T-helper 2 cell treated with Interferon-gamma antibody and Interleukin-4, amounts not matched to agents 100 ng/mL and 5 ng/mL, for 36 hours (primary cell): Measurements from ENCODE around the gene ZBTB17. TPM values are rescaled to one million over a fixed set of nuclear protein-coding genes. Genes with fewer than 3 reads are reported as not detected.

Experiments
- intact Hi-C: fragments of 100-400 bp; cut with micrococcal nuclease; formaldehyde crosslinking; loops from one replicate; pipeline ENCODE4 v1.15.1; 2023
- total RNA-seq: library from RNA; stranded (reverse); gene quantifications from 2 replicates; pipeline ENCODE4 v1.2.3, GENCODE V29; 2022

ZBTB17 gene
- total RNA-seq, 1 donor from 2014 or later = 35.3 TPM

GRCh38 chr1:15948595-15949452 is 27.1 kb downstream of the ZBTB17 start:
- intact Hi-C loops = no loop called here

GRCh38 chr1:15948091-15948591 is 27.8 kb downstream of the ZBTB17 start:
- intact Hi-C loops = no loop called here

DNA sequence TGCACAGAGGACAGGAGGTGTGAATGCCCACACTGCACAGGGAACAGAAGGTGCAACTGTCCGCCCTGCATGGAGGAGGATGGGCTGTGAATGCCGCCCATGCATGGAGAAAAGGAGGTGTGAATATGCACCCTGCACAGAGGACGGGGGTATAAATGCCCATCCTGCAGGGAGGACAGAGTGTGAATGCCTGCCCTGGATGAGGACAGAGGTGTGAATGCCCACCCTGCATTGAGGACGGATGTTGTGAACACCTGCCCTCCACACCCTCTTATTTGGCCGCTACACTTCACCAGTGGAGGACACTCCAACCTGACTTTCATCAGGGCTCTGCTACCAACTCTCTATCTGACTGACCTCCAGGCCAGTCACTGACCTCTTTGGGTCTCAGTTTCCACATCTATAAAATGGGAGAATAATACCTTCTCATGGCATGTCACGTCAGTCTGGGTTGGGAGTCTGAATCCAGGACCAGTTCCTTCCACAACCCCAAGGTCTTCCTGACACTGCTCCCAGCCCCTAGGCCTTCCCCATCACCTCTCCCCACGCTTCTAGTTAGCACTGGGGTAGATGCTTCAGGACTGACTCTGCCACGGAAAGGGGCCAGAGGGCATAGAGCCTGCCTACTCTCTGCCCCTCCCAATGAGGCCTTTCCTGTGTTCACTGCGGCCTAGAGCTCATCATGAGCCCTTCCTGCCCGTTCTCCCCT is 28.4 kb downstream of the ZBTB17 start:
- intact Hi-C loops = no loop called here

GRCh38 chr1:15946571-15947381 is 29.1 kb downstream of the ZBTB17 start:
- intact Hi-C loops = no loop called here

DNA sequence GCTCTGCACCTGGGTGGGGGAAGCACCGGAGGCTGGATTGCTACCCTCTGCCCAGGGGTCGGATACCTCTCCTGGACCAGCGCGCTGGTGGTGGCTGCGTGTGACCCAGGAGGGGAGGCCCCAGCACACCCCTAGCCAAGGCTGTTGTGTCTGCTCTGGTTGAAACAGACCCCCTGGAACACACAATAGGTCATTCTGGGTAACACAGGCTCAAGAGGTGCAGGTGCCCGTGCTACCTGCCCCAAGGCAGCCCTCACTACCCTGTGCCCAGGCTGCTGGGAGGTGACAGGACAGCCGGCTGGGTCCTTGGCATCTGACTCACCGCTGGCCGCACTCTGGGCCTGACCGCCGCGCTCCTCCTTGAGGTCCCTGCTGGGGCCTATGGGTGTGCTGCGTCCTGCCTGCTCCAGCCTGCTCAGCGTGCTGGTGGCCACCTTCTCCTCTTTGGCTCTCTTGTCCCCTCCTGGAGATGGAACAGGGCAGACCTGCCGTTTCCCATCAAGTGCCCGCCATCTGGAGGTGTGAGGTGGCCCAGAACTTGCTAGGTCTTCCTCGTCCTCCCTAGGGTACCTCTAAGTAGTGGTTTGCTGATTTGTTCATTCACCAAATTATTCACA is 30.0 kb downstream of the ZBTB17 start:
- intact Hi-C loops = no loop called here

- intact Hi-C loops = no loop called here
Measured at GRCh38 chr1:15945011-15945831, 30.7 kb downstream of the ZBTB17 start.

- intact Hi-C loops = no loop called here
Measured at GRCh38 chr1:15944308-15945010, 31.4 kb downstream of the ZBTB17 start.

DNA sequence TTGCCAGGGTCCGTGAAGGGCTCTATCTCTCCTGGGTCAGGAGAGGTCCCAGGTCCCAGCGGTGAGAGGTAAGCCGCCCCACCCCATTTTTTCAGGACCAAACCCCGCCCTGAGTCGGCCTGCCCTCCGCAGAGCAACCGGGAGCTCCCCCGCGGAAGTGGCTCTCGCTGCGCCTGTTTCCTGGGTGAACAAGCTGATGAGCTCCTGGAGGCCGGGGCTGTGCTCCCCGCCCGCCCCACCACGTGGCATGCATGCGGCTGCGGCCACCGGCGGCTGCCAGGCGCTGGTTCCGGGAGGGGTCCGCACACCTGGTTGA is 32.0 kb downstream of the ZBTB17 start:
- intact Hi-C loops = no loop called here

GRCh38 chr1:15943328-15943991 is 32.4 kb downstream of the ZBTB17 start:
- intact Hi-C loops = no loop called here

DNA sequence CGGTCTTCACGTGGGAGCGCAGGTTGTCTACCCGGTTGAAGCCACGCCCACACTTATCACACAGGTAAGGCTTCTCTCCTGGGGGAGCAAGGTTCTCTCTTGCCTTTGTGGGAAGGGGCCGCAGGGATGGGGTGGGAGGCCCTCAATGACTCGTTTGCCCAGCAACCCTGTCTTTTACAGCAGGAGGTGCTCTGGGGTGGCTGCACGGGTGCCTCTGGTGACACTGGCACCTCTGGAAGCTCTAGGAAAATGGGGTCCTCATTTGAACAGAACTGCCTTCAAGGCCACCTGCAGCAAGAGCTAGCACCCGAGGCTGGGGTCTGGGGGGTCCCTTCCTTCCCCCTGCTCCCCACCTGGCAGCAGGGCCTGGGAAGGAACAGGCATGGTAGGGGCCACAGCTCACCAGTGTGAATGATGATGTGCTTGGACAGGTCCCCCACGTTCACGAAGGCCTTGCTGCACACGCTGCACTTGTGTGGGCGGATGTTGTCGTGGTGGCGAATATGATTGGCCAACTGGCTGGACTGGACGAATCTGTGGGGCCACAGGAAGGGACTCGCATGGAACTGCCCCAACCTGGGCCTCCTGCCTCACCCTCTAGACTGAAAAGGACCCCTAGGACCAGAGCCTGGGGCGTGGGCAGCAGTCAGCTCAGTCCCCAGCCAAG is 33.1 kb downstream of the ZBTB17 start:
- intact Hi-C loops = no loop called here

DNA sequence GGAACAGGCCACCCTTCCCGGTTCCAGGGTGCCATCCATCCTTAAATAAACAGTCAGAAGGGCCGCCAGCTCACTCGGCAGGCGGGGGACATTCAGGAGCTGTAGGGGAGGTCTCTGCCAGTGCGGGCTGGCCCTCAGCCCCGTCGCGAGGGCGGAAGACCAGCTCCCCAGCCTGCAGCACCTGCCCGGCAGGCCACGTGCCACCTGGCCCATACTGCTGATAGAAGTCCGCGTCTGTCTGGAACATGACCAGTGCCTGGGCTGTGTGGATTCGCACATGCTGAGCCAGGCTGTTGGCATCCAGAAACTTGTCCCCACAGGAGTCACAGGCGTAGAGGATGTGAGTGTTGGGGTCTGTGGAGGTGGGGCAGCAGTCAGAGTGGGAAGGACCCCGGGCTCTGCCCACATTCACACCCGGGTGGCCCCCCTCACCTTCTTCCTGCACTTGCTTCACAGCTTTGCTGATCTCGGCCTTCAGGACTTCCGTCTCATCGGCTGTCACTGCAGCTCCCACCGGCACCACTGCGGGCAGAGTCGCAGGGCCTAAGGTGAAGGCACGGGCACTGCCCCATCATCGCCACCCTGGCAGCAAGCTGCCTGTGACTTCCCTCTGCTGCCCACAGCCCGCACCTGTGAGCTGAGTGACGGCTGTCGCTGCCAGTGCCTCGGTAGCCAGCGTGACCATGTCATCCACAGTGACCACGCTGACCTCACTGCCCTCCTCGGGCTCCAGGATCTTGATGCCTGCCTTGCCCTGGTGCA is 33.8 kb downstream of the ZBTB17 start:
- intact Hi-C loops = no loop called here

- intact Hi-C loops = no loop called here
Measured at GRCh38 chr1:15941044-15941840, 34.7 kb downstream of the ZBTB17 start.

DNA sequence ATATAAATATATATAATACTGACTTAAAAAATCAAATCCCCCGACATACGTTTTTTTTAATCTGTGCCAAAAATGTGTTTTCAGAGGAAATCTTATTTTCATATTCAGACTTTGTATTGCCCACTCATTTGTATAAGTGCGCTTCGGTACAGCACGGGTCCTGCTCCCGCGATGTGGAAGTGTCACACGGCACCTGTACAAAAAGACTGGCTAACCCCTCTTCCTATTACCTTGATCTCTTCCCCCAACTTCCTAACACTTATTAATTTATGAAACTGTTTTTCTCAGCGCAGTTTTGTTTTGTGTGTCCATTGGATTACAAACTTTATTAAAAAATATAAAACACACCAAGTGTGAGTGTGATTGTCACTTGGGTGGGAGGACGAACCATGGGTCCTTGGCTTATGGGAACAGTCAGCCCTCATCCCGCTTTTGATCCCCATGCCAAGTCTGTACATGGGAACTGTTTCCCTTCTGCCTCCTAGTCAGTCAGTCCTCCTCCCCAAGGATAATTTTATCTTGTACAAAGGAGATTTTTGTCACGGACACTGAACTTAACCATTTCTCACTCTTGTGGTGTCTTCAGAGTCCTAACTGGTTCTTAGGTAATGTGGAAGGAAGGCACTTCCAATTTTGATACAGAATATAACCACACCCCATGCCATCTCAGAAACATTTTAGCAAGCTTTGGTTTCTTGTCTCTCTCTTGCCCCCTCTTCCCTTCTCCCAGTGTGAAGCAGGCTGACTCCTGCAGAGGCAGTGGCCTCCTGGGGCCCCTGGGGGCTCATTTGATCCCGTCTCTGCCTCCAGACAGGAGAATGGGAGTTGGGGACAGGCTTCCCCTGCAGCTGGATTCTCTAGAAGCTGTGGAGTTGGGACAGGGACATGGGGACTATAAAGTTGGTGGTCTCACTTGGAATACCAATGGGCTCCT is 35.5 kb downstream of the ZBTB17 start:
- intact Hi-C loops = no loop called here

GRCh38 chr1:15939181-15940109 is 36.5 kb downstream of the ZBTB17 start:
- intact Hi-C loops = no loop called here

DNA sequence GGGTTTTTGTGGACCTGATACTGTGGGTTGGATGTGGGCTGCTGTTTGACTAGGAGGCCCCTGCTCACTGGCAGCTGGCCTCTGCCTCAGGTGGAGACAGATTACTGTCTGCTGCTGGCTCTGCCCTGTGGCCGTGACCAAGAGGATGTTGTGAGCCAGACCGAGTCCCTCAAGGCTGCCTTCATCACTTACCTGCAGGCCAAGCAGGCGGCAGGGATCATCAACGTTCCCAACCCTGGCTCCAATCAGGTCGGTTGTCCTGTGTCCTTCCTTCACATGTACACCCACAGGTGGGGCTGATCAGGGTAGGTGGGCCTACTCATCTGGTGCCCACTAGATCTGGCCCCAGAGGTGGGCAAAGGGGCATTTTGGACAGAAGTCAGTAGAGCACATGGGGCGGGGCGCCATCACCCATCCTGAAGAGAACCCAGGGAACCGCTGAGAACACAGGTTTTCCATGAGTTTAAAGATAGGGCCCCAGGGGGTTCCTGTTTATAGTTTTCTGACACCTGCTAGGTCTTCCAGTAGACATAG is 37.2 kb downstream of the ZBTB17 start:
- intact Hi-C loops = no loop called here
